Measurements from ENCODE around the gene TRIP4. TPM values are rescaled to one million over a fixed set of nuclear protein-coding genes. Genes with fewer than 3 reads are reported as not detected.

Gene TRIP4
- total and polyA plus RNA-seq, 9 of the 15 experiments (the other 6 are each of a cell fraction or from before 2014, with no cell fraction given), result 7.6 to 23.3 (median 16.7) TPM

- TF ChIP-seq ZMIZ1 (IDR thresholded peaks at IDR 0.05; ENCODE audit: low read depth in 2 of 2, low read length in 2 of 2) (peak in 1 of 2 experiments; percentile 79; a peak in 1 of 4 replicates), CHCHD3 (CRISPR knock-in tag; IDR thresholded peaks at IDR 0.05) (no peak), SAFB2 (IDR thresholded peaks at IDR 0.05; ENCODE audit: borderline replicate concordance, low read depth, low read length, severe bottlenecking) (no peak), CXXC5 (CRISPR knock-in tag; IDR thresholded peaks at IDR 0.05) (peak; percentile 90), ZNF408 (CRISPR knock-in tag; IDR thresholded peaks at IDR 0.05; ENCODE audit: low read depth) (no peak), RFX1 (IDR thresholded peaks at IDR 0.05) (no peak), NONO (IDR thresholded peaks at IDR 0.05; ENCODE audit: low read depth in 2 of 2, low read length in 1 of 2) (peak in 1 of 2 experiments; percentile 93; a peak in 2 of 4 replicates), KLF10 (CRISPR knock-in tag; IDR thresholded peaks at IDR 0.05) (no peak), KLF16 (IDR thresholded peaks at IDR 0.05) (no peak), BHLHE40 (IDR thresholded peaks at IDR 0.05; ENCODE audit: low read length) (peak; percentile 48; the same call in 1 of the 2 replicates), ZNF277 (CRISPR knock-in tag; IDR thresholded peaks at IDR 0.05; ENCODE audit: borderline replicate concordance) (no peak), REST (IDR thresholded peaks at IDR 0.05; ENCODE audit: borderline replicate concordance) (peak; percentile 41; the same call in 1 of the 2 replicates), REST (CRISPR knock-in tag; IDR thresholded peaks at IDR 0.05; ENCODE audit: low read depth) (no peak)
Observed at GRCh38 chr15:64460206-64460723, 72.6 kb downstream of the TRIP4 start, which contains the start of gene ZNF609 (continued).

All from K562 (cell line).